ENCODE results near the gene GYPB.
"Not testable (repeated sequence)": the region's sequence is repeated elsewhere in the genome, so short reads cannot be mapped to it uniquely, and the experiment has no call there.

GYPB gene

DNA sequence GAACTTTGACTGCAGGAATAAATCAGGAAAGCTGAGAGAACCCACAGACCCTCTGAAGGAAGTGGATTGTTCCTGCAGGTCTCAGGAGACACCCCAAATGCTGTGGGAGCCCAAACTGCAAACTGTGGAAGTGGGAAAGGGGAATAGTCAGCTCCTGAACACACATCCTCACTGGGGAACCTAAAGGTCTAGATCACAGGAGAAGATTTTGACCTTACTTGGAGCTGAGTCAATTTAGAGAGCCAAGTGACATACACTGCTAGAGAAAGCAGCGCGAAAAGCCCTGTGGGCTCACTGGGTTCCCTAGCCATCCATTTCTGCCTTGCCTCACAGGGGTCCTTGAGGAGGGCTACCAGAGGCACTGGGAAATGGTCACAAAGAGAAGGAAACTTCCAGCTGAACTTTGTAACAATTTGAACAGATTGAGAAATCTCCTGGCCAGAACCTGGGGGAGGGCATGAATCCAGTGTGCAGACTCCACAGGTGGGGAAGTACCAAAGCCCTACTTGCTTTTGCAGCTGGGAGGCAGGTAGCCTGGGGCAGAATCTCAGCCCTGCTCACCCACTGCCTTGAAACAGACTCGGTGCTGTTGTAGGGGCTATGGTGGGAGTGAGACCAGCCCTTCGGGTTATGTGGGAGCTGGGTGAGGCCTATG lies 5.3 kb upstream of the GYPB start:
- not testable (repeated sequence) for H3K4me3 ChIP-seq (ENCODE audit: low read length); H3K9me3 ChIP-seq (ENCODE audit: low read length); H3K4me1 ChIP-seq (ENCODE audit: insufficient read depth, low read length); H3K36me3 ChIP-seq (ENCODE audit: insufficient read depth, low read length); H2AFZ ChIP-seq (ENCODE audit: low read depth, low read length); H3K27me3 ChIP-seq (ENCODE audit: insufficient read depth, low read length)

DNA sequence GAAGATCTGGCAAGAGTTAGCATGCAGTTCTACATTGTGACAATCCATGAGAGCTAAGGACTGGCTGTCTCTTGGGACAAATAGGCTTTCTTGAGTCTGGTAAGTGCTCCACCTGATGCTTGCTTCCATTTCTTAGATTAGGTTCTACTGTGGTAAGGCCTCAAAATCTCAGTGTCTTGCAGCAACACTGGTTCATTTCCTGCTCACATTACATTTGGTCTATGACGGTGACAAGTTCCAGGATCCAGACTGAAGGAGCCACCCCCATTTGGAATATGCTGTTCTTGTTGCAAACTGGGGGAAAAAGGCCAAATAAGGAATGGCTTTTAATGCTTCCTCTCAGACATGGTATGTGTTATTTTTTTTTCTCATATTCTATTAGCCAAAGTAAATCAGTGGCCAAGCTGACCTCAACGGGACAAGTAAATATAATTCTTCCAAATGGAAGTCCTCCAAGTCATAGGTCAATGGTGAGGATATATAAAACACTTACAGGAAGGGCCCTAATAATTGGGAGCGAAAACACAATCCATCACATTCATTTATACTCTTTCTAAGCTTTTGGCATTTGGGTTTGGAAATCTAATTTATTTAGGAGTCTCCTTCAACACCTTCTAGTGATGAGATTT lies 3.7 kb upstream of the GYPB start:
- H3K4me1 ChIP-seq (ENCODE audit: insufficient read depth, low read length); H3K4me3 ChIP-seq (ENCODE audit: low read length); H3K36me3 ChIP-seq (ENCODE audit: insufficient read depth, low read length); H2AFZ ChIP-seq (ENCODE audit: low read depth, low read length); H3K27me3 ChIP-seq (ENCODE audit: insufficient read depth, low read length); H3K9me3 ChIP-seq (ENCODE audit: low read length): not testable (repeated sequence)

DNA sequence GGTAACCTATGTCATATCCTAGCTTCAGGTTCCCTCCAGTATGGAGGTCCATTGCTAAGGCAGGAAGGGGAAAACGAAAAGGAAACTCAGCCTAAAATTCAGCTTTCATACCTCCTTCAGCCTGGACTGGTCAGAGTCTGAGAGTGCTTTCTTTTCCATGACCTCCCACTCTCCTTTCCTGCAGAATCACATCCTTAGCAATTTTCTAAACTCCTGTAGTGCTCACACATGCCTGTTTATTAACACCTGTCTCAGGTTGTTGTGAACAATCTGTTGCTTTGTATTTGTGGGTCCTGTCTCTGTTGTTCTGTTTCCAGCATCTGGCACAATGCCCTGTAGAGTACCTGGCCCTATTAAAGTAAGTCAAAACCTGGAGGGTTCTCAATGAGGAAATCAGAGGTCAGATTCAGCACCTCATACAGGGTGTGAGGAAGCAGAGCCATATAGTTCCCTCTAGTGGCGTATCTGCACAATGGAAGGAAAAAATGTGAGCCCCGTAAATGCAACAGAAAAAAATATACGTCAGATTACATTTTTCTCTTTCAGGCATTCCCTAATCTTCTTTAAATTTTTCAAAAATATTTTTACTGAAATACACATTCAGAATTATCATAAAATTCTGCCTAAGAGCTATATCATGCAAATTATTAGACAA lies 2.3 kb upstream of the GYPB start:
- not testable (repeated sequence) for H3K4me3 ChIP-seq (ENCODE audit: low read length); H2AFZ ChIP-seq (ENCODE audit: low read depth, low read length); H3K36me3 ChIP-seq (ENCODE audit: insufficient read depth, low read length); H3K27me3 ChIP-seq (ENCODE audit: insufficient read depth, low read length); H3K4me1 ChIP-seq (ENCODE audit: insufficient read depth, low read length); H3K9me3 ChIP-seq (ENCODE audit: low read length)

DNA sequence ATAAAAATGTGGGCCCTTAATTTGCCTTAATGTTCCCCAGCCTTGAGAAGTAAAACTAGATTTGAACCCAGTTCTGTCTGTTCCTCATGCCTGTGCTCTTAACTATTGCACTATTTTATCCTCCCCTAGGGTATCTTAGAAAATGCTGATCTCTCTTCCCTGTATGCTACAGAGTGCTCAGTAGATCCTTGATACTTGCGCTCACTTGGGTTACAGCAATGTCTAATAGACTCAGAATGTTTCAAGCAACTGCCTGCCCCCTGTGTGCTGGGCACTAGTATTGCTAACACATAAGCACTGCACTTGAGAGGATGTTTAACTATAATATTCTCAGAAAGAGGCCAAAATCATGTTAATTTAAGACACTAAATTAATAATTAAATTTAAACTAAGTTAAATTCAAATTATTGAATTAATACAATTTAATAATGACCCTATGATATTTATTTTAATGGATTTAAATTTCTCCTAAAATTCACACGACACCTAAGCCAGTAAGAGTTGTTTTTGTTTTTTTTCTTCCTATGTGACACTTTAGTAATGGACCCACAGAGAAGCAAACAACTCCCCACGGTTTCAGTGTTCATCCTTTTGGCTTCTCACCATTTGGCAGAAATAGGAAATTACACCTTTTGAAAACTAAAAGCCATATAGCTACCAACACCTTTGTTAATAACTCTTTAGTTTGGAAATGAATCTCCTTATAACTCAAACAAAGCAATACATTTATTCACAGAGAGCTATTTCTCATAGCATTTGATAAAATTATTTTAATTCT lies 768 bp downstream of the GYPB start:
- not testable (repeated sequence) for H3K36me3 ChIP-seq (ENCODE audit: insufficient read depth, low read length); H3K4me3 ChIP-seq (ENCODE audit: low read length); H2AFZ ChIP-seq (ENCODE audit: low read depth, low read length)

DNA sequence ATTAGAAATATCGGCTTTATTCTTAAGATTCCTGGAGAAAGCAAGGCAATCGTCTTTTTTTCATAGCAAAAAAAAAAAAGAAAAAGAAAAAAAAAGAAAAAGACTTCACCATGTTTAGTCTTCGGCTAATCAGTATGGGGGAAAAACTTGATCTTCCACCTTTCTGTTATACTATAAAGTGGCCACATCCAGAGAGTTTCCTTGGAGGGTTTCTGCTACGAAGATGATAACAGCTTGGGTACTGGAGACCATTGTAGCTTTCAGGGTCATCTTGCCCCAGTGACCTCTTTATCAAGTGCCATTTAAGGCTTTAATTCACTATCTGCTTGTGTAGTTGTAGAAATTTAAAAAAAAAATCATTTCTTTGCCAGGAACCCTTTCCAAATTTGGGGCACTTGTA lies 1.9 kb downstream of the GYPB start:
- H3K4me1 ChIP-seq (ENCODE audit: insufficient read depth, low read length); H3K36me3 ChIP-seq (ENCODE audit: insufficient read depth, low read length); H3K27me3 ChIP-seq (ENCODE audit: insufficient read depth, low read length); H3K9me3 ChIP-seq (ENCODE audit: low read length); H2AFZ ChIP-seq (ENCODE audit: low read depth, low read length); H3K4me3 ChIP-seq (ENCODE audit: low read length): not testable (repeated sequence)

More for the DNA sequence above, 768 bp downstream of the GYPB start:
- not testable (repeated sequence) for H3K27me3 ChIP-seq (ENCODE audit: insufficient read depth, low read length); H3K9me3 ChIP-seq (ENCODE audit: low read length); H3K4me1 ChIP-seq (ENCODE audit: insufficient read depth, low read length)

DNA sequence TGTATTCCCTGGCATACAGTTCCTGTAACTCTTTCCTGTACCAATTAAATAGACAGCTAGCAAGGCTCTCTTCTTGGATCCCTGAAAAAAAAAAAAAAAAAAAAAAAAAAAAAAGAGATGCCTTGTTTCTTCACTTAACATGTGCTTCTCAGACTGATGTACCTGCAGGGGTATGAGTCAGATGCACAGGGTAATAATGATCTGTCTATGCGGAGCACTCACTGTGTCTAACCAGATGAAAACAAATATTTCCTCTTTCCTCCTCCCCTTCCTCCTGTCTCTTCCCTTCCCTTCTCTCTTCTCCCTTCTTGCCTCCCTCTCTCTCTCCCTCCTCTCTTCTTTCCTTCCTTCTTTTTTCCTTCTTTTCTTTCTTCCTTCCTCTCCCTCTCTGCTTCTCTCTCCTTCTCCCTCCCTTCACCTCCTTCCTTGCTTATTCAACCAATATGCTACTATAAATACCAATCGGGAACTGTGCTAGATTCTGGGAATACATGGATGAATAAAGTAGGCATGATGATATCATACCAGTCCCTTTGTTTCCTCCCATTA lies 3.0 kb downstream of the GYPB start:
- H3K4me1 ChIP-seq (ENCODE audit: insufficient read depth, low read length); H3K36me3 ChIP-seq (ENCODE audit: insufficient read depth, low read length); H3K9me3 ChIP-seq (ENCODE audit: low read length); H2AFZ ChIP-seq (ENCODE audit: low read depth, low read length); H3K27me3 ChIP-seq (ENCODE audit: insufficient read depth, low read length); H3K4me3 ChIP-seq (ENCODE audit: low read length): not testable (repeated sequence)

DNA sequence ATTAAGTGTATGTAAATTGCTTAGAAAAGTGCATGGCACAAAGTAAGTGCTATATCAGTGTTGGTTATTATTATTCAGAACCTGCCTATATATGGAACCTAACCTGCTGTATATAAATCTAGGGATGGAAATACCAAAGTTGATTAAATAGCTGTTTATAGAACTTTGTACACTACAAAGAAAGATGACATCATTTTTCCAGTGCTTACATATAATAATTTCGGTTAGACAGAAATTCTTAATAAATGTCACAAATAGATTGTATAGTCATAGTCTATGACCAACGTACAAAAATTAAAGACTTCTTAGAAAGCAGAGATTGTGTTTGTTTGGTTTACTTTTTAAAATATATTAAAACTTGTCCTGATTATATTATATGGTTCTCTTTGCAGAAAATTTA lies 4.4 kb downstream of the GYPB start:
- Histone ChIP-seq H2AFZ (ENCODE audit: low read depth, low read length) (no peak overlapping the region), H3K4me3 (ENCODE audit: low read length) (no peak overlapping the region), H3K9me3 (ENCODE audit: low read length) (no peaks in the 10 kb centered on the region), H3K36me3 (ENCODE audit: insufficient read depth, low read length) (no peaks in the 10 kb centered on the region), H3K27me3 (ENCODE audit: insufficient read depth, low read length) (no peaks in the 10 kb centered on the region), H3K4me1 (ENCODE audit: insufficient read depth, low read length) (no peaks in the 10 kb centered on the region)

DNA sequence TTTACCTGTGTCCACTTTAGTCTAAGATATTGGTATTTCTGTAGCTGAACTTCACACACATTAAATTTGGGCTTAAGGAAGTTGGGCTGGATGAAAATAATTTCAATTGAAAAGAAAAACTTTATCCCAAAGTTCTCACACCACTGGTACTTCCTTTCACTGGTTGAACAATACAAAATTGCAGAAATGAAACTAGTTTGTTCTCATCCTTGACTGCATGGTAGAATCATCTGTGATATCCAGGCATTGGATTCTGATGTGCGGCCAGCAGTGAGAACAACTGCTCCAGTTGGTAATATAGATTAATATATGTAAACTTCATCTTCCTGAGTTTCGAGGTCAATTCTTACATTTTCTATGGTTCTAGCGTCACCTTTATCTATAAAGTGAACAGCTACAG lies 10.6 kb downstream of the GYPB start:
- not testable (repeated sequence) for H3K4me1 ChIP-seq (ENCODE audit: insufficient read depth, low read length); H3K27me3 ChIP-seq (ENCODE audit: insufficient read depth, low read length); H3K9me3 ChIP-seq (ENCODE audit: low read length); H3K4me3 ChIP-seq (ENCODE audit: low read length); H3K36me3 ChIP-seq (ENCODE audit: insufficient read depth, low read length); H2AFZ ChIP-seq (ENCODE audit: low read depth, low read length)

DNA sequence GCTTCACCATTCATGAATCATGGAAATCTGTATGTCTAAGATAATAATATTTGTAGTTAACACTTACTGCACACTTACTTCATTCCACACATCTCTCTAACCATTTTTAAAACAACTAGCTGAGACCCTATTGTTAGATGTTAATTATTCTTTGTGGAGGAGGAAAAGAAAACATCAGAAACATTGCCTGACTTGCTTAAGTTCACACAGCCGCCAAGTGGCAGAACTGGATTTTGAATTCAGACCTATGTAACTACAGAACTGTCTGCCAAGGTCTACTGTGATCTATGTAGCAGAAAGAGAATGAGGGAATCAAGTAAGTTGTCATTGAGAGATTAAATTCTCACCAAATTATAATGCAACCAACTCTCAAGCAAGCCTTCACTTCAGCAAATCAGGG lies 11.2 kb downstream of the GYPB start:
- not testable (repeated sequence) for H3K4me1 ChIP-seq (ENCODE audit: insufficient read depth, low read length); H3K9me3 ChIP-seq (ENCODE audit: low read length); H3K4me3 ChIP-seq (ENCODE audit: low read length); H2AFZ ChIP-seq (ENCODE audit: low read depth, low read length); H3K36me3 ChIP-seq (ENCODE audit: insufficient read depth, low read length); H3K27me3 ChIP-seq (ENCODE audit: insufficient read depth, low read length)

DNA sequence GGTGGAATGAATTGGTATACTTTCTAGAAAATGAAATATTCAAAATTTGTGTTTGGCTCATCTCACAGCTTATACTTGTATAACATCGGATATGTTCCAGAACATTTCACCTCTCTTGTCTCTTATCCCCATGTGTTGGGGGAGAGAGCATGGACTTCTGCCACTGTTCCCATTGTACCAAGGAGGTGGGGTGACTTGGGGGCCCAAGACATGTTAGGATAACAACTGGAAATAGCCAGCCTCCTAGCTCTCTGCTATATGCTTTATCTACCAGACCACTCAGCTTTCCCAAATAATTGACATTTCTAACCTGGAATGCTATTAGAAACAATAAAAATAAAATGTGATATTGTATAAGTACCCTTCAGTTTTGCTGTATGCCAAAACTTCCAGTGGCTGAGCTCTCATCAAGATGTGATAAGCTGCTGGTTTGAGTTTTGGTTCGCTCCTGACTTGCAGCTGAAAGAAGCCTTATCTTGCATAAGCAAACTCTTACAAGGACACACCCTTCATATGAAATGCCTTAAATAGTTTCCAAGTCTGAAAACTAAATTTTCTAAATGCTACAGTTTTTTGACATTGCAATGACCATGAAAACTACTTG lies 12.9 kb downstream of the GYPB start:
- not testable (repeated sequence) for H2AFZ ChIP-seq (ENCODE audit: low read depth, low read length); H3K4me1 ChIP-seq (ENCODE audit: insufficient read depth, low read length); H3K36me3 ChIP-seq (ENCODE audit: insufficient read depth, low read length); H3K4me3 ChIP-seq (ENCODE audit: low read length); H3K9me3 ChIP-seq (ENCODE audit: low read length); H3K27me3 ChIP-seq (ENCODE audit: insufficient read depth, low read length)

DNA sequence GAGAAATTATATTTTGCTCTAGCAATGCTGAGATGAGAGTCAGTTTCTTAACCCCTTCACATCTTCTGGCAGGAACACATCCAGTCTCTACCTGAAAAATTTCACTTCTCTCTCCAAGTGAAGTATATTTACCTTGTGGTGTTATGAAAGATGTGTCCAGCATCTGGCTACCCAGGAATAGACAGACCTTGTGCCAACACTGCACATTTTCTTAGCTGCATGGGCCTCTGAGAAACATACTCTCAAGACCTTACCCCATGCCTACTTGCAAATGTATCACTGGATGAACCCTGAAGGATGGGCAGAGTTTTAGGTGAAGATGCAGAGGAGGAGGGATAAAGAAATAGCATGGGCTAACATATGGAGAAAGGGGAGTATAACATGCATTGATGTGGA lies 13.6 kb downstream of the GYPB start:
- not testable (repeated sequence) for H3K36me3 ChIP-seq (ENCODE audit: insufficient read depth, low read length); H2AFZ ChIP-seq (ENCODE audit: low read depth, low read length)

DNA sequence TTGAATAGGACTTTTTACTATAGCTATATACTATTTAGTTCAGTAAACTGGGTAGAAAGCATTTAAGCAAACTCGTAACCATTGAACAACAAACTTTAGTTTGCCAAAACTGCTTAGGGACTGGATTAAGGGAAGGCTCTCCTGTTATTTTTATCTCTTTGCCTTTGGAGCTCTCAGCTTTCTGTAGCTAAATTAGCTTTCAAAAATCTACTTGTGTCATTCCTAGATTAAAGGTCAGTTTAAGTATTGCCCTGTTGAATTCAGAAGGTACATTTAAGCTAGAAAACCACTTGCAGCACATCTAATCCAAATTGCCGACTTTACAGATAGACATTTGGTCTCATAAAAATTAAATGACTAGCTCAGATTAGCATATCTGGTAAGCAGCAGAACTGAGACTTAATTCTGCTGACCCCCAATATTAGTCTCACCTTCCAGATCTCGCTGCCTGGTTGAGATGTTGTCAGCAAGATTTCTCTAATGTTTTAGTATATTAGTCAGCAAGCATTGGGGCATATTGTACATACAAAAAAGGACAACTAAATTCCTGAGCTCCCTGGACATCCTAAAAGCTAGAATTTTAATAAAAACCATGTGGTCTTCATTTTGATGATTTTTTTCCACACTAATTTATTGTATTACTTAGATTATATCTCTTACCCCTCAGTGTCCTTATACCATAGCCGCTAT lies 14.2 kb downstream of the GYPB start:
- not testable (repeated sequence) for H2AFZ ChIP-seq (ENCODE audit: low read depth, low read length); H3K4me1 ChIP-seq (ENCODE audit: insufficient read depth, low read length); H3K27me3 ChIP-seq (ENCODE audit: insufficient read depth, low read length); H3K9me3 ChIP-seq (ENCODE audit: low read length); H3K4me3 ChIP-seq (ENCODE audit: low read length); H3K36me3 ChIP-seq (ENCODE audit: insufficient read depth, low read length)

More for the DNA sequence above, 13.6 kb downstream of the GYPB start:
- H3K9me3 ChIP-seq (ENCODE audit: low read length); H3K27me3 ChIP-seq (ENCODE audit: insufficient read depth, low read length); H3K4me3 ChIP-seq (ENCODE audit: low read length); H3K4me1 ChIP-seq (ENCODE audit: insufficient read depth, low read length): not testable (repeated sequence)

DNA sequence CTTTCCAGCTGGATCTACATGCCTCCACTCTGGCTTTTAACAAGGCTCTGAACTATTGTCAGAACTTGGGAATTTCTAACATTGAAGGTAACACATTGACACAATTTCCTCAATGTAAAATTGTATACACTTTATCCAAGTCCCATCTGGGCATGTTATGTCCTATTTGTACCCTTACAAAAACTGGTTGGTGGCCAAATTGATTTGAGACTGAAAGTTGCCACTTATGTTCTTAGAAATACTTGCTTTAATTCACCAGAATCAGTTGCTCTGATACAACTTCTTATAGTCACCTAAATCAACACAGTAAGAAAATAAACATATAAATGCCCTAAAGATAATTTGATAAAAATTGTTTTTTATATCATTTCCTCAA lies 15.3 kb downstream of the GYPB start:
- not testable (repeated sequence) for H3K27me3 ChIP-seq (ENCODE audit: insufficient read depth, low read length); H3K9me3 ChIP-seq (ENCODE audit: low read length); H3K36me3 ChIP-seq (ENCODE audit: insufficient read depth, low read length); H2AFZ ChIP-seq (ENCODE audit: low read depth, low read length); H3K4me1 ChIP-seq (ENCODE audit: insufficient read depth, low read length); H3K4me3 ChIP-seq (ENCODE audit: low read length)

All from neuron (in vitro differentiated cells).